GM21360 (cell line): Measurements from ENCODE around the gene CETN1.

ENCODE experiments used
- ATAC-seq: cut with Tn5 transposase; IDR thresholded peaks from one replicate; pipeline ENCODE4 v1.9.1; 2021; ENCODE audit warnings: mild to moderate bottlenecking, moderate library complexity; ENCODE audit not compliant: unreplicated experiment

CETN1 gene

DNA sequence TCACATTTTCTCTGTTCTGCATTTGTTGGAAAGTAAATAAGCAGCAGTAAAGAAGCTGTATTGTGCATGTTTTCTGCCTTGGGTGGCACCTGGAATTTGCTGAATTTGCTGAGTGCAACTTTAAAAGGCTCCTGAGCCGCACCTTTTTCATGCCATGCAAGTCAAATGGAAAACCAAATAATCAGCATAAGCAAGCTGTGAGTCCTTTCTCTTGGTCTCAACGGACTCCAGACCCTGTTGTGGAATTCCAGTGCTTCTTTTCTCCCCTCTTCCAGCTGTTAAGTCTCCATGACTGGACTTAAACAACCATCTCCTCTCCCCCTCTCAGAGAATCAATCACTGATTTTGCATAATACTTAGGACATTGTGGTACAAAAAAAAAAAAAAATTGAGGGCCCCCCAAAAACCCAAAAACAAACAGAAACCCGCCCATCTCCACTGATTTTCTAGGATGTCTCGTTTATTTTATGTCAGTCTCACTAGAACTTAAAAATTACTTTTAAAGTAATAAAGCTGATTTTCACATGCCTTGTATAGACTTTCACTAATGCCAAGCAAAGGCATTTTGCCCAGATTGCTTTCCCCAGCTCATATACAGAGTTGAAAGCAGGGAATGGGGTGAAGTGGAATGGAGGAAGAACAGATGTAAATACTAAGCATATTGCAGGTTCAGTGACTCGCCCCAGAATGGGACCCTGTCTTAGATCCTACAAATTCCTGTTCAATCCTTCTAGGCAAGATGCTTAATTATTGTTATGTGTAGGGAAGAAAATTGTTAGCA, 5.1 kb upstream of the CETN1 start:
- no peak for ATAC-seq

DNA sequence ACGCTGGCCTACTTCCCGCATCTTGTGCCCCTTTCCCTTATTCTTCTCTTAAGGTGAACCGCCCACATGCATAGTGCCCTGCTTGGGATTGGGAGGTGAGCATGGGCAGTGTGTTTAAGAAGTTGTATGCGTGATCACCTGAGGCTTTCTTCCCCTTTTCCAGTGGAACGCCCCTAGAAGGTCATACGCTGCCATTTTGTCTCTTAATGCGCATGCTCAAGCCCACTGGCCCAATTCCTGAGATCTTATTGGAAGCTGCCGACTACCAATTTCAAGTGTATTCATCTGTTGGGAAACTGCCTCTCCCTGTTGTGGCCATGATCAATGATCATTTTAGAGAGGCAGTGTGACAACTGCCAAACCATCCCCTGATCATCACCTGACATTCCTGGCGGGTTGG, 3.3 kb upstream of the CETN1 start:
- ATAC-seq: no peak

DNA sequence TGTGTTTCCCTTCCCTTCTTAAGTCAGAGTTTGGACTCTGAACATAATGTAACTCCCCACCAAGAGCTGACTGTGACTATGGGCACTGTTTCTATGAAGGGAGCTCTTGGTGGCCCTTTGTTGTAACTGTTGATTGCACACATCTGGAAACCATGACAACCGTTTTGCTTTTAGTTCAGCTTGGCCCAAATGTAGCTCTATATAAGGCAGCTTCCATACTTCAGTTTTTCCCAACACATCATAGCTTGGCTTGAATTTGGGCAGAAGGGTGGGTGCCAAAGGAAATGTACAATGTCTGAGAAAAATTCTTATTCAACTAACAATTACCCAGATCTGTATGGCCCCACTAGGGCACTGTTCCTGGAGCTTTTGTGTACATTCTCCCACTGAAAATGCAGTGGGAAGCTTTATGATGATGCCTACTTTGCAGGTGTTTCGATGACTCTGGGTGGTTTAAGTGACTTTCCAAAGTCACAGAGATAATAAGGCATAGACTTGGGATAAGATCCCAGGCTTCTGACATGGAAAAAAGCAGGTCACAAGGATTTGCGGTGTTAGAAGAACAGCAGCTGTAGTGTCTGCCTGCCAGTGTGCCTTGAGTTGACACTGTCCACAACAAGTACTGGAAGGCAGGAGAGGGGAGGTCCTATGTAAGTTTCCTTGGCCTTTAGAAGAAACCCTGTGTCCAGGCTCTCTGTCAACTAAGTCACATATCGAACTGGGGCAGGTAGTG, 2.4 kb upstream of the CETN1 start:
- ATAC-seq: no peak

DNA sequence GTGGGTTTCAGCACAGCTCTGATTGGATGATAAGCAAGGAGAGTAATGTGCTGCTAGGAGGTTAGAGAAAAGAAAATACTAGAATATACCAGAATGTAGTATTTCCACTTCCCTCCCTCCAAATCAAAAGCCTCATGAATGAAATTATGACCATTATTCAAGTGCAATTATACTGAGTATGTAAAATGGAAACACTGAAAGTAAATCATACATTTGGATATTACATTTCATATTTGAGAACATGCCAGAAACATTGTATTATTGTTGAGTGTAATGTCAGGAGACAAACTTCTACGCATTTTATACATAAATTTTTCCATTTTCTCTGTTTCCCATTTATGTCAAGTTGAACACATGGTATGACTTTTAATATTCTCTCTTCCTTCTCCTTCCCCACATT, 942 bp upstream of the CETN1 start:
- ATAC-seq: no peak

DNA sequence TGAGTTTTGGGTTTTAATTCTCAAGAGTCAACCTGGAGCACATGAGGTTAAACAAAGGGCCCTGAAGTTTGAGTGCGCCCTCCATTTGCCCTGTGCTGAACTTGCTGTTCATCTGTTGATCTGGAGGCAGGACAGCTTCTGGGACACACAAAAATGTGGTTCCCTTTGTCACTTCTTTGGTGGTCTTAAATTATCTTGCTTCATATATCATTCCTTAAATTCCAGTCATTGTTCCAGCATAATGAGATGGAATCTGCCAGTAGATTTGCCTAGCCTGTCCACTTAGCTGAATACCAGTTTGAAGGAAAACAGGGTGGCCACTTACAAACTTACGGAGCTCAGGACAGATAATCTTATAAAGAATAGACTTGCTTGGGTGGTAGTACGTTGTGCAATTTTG, 916 bp downstream of the CETN1 start:
- ATAC-seq: no peak

DNA sequence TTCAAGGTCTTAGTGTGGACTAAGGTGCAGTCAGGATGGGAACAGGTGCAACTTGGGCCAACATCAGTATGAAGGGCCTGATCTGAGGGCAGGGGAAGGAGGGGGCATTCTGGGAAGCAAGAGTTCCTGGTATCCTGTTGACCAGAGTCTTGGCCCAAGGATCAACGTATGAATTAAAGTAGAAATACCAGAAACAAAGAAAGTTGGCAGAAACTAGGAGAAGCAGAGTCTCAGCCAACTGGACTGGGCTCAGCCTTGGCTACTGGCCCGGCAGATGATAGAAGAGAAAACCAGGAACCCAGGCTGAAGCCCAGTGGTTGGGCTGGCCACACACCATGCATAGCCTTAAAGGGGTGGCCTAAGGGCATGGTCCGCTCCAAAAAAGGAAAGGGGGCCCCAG, 2.3 kb downstream of the CETN1 start:
- ATAC-seq: no peak

DNA sequence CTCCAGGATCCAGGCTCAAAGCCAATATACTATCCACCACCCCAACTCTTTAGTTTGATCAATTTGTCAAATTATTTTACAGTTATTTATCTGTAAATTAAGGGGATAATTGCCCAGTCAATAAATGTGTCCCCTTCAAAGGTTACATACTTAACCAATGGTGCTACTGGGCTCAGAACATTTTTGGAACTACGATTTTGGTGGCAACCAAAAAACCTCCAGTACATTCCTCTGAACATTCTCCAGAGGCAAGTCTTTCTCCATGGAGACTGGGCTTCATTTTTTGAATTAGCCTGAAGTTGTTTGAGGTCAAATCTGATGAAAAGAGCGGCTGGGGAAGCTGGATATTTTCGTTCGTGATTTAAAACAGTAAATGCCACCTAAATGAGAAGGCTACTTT, 14.9 kb downstream of the CETN1 start:
- no peak for ATAC-seq

DNA sequence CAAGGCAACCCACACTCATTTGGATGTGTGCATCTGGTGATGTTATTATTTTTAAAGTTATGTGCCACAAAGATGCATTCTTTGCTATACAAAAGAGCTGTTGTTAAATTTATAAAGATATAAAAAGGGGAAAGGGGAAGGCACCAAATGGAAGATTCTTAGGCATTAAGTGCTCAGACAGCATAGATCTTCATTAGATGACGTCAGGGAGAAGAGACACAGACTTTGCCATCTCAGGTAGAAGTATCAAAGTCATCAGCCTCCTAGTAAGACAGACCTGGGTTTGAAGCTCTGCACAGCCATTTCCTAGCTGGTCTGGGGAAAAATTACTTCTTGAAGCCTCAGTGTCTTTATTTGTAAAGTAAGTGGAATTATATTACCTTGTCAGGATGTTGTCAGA, 15.4 kb downstream of the CETN1 start:
- ATAC-seq: no peak

DNA sequence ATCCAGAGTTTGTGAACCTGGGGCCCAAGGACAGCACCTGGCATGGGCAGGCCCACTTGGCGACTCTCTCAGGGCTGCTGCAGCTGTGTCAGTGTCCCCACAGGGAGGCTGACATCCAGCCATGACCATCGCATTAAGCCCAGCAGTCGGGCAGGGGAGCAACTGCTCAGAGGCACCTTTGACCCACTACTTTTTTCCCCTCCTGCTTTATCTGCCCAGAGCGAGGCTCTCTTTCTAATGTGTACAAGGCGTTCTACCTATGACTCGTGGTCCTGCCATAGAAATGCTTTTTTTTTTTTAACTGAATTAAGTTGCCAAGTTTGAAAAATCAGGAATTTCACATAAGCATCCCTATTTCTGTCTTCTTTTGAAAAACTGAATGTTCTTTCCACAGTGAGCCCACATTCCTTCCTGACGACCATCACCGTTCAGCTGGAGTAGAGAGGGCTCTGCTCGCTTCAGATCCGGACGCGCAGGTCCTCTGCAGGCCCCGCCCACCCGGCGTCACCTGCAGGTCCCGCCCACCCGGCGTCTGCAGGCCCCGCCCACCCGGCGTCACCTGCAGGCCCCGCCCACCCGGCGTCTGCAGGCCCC, 16.2 kb downstream of the CETN1 start:
- ATAC-seq: peak; percentile 62

DNA sequence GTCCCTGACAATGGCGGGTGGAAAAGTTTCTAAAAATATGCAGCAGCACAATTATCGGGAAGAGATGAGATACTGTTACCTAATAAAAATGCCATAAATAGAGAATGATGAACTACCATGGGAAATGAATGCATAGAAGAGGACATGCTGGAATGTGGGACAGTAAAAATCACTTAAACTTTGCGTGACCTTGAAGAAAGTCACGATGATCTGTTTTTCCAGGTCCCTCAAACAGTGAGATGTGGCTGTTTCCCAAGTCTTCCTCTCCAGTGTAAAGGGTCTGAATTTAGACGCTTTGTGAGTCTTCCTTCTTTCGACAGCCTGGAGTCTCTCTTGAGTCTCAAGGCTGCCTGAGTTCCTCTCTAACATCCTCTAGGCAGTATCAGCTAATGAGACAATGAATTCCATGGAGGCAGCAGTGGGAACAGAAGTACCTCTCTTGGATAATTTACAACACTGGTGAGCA, 18.0 kb downstream of the CETN1 start:
- ATAC-seq: no peak

DNA sequence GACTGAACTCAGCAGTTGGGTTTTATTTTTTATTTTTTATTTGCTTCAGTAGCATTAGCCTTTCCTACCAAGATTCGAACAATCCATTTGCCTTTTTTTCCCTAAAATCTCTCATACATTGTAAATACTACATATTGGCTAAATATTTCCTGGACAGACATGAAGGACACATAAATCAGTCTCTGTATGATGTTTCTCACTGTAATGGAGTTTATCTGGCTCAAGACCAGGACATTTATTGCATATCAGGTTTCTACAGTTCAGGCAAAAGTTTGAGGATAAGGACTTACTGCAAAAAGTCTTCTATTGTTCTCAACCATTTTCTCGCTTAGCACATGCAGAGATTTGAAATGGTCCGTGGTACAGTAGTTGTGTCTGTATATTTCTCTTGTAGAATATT, 19.9 kb downstream of the CETN1 start:
- ATAC-seq: no peak

DNA sequence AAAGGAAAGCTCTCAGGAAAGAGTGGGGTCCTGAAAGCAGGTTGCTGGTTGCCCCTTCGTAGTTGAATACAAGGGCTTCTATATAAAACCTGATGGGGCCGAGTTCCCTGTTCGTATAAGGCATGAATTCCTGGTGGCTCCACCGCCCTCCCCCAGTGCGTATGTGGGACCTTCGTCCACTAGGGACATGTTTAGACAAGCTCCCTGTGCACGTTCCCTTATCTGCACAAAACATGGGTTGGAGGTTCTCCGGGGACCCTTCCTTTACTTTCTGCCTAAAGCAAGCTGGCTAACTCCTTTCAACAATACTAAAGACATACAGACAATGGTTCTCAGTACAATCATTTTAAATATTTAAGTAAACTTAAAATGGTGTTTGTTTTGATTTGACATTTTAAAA, 24.6 kb downstream of the CETN1 start:
- no peak for ATAC-seq

DNA sequence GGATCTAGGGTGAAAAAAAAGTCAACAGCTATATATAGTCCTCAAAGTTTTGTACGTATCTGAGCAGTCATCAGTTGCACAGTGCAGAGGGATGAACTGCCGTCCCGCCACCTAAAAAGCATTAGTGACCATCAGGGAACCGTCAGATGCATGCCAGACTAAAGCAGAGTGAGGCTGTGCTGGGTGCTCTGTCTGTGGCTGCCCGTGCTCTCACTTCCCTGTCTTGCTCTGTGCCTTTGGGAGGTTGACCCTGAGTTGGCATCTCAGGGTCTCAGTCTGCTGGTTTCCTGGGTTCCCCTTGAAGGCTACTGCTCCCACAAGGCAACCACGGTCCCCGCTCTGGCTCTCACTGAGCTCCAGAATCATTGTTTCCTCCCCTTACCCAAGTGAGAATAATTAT, 27.8 kb downstream of the CETN1 start:
- ATAC-seq: no peak

DNA sequence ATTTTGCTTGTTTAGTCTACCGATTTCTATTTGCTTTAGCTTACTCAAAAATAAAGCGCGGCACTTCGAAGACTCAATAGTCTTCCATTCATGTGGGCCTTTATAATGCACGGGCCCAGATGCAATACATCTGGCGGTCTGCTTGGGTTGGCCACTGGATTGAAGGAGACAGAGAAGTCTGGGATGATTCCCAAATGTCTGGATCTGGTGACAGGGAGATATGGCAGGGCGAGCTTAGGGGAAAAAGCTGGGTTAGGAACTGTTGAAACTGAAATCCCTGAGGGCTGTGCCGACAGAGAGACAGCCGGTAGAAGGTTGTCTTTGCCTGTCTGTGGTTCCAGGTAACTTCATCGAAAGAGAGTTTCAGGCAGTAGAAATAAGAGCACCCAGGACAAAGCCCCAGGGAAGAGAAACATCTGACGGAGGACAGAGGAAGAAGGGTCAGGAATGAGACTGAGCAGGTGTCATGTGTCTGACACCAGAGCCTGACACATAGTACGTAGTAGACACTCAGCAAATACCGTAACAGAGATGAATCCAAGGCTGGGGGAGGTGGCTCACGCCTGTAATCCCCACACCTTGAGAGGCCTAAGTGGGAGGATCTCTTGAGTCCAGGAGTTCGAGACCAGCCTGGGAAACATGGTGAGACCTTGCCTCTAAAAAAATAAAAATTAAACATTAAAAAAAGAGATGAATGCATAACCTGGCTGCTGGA, 30.2 kb downstream of the CETN1 start:
- no peak for ATAC-seq

DNA sequence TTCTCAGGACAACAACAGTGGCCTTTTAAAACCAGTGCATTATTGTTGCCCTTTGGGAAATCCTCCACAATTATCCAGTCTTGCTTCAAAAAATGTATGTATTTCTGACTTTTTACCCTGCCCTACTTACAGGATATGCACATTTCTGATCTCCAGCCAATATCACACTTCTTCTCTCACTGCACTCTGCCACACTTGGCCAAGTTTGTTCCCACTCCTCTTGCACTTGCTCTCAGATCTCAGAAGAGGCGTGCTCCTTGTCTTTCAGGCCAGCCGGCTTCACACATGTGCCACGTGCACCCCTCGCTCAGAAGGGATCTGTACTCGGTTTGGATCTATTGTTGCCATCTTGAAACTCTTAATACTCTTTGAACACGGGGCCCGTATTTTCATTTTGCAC, 32.0 kb downstream of the CETN1 start:
- ATAC-seq: no peak

DNA sequence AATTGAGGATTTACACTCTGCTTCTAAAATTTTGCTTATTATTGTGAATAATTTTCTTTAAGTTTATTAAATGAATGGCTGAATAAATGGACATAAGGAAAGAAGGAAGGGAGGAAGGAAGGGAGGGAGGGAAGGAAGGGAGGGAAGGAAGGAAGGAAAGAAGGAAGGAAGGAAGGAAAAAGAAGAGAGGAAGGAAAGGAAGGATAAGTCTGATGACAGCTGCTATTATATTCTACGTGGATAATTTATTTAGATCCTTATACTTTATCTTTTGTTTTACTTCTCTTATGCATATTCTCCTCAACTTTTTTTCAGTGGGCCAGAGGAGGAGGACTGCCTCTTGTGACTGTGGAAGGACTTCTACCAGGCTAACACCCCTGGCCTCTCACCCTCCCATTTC, 34.0 kb downstream of the CETN1 start:
- ATAC-seq: no peak

DNA sequence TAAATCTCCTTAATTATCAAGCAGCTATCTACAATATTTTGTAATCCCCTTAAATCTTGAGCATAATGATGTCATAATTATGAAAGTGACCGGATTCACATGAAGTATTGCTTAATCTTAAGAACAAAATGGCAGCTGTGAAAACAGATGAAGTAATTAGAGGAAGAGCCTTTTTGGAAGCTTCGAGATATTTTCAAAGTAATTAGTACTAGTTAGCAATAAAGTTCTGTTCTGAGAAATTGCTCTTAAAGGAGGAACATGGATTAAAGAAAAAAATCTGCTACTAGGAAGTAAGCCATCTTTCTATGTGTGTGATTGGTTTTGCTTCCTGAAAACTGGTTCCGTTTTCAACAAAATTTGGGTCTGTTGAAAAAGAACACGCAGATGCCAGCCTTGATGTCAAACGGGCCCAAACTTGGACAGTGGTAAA, 34.9 kb downstream of the CETN1 start:
- ATAC-seq: no peak

DNA sequence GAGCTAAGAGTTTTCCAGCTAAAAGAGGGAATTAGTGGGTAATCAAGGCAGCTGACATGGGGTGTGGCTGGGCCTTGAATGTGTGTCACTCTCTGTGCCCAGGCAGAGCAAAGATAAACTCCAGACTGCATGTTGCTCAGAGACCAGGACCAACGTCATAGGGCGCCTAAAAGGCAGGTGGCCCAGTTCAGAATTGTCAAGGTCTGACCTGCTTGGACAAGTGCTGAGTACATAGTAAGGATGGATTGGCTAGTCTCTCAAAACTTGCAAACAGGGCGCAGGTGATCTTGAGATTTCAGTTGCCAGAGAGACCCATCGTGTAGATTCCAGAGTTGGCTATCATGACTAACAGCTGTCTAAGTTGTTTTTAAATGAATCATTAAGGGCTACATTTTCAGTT, 35.6 kb downstream of the CETN1 start:
- no peak for ATAC-seq

DNA sequence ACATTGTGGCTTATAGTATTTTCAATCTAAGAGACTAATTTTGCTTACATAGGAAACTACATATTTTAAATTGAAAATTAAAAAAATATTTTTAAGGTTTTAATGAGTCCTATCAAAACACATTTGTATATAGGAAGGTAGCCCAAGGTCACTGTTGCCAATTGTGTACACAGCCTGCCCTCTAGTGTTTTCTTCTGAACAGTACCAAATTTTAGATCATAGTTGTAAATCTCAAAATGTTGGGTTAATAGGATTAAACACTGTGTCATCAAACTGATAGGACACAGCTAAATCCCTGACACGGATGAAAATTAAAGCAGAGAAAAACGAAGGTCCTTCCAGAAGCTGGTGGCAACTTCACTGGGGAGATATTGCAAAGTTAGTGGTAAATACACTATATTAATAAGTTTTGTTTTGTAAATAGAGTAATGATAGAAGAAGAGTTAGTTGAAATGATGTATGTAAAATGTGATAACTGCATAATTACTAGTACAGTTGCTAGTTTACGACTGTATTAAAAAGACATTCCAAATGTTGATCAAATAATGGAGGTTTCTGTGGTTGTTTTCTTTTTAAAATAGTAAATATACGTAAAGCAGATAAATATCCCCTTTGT, 36.3 kb downstream of the CETN1 start:
- ATAC-seq: no peak

DNA sequence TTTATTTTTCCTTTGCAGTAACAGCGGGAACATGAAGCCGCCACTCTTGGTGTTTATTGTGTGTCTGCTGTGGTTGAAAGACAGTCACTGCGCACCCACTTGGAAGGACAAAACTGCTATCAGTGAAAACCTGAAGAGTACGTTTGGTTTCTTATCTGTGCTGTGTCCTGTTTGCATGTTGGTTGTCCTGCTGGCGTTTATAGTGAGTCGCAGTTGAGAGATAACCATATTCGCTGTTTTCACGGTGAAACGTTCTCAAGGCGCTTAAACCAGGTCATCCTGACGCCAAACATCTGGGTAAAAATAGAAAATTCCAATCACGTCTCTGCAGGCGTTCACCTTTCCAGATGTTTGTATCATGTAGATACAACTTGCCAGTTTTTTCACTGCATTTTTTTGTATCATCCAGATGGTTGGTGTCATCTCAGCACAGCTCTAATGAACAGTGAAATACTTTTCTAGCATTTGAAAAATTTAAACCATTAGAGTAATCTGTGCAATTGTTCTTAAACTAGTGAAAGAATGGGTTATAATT, 37.9 kb downstream of the CETN1 start:
- no peak for ATAC-seq

DNA sequence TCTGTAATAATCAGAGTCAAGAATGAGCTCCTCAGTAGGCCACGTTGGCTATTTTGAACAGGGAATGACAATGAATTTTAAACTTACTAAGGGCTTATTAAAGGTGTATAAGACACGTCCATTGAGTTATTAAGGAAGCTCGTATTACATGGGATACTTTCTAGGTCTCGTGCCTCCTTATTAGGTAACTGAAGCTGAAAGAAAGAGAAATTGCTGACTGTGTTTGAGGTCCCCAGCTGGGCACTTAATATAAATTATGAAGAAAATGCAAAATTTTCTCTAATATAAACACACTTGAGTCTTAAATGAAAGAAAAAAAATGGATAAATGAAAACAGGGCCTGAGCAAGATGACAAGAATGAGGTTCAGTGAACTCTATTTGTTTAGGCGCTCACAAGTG, 38.4 kb downstream of the CETN1 start:
- no peak for ATAC-seq
